Epithelial cell of umbilical artery (primary cell): ENCODE measurements around the gene AK4. TPM values are rescaled to one million over a fixed set of nuclear protein-coding genes. Genes with fewer than 3 reads are reported as not detected.

Experiments used
- total RNA-seq: library from RNA; depleted of rRNA; stranded (reverse); fragments of >200 nt; gene quantifications from 2 replicates; pipeline ENCODE4 v1.2.3, GENCODE V29; 2014

Gene AK4
- total RNA-seq = 18.2 and 18.7 TPM in 2 replicates

GRCh38 chr1:65148178-65148547 is at the start of gene AK4:
Gene AK4 (plus strand): TSS chr1:65148203. CDS start chr1:65148408, 205 bp downstream.

Other genes with a start within 250 kb of the AK4 start
- 121 and 135 TPM in 2 replicates for gene JAK1, start 181.7 kb upstream of the AK4 start, total RNA-seq
- gene DNAJC6, start 161.3 kb downstream of the AK4 start, total RNA-seq = 2.3 and 4.6 TPM in 2 replicates